Endothelial cell of umbilical vein (primary cell): ENCODE measurements around the gene SPATA24. TPM values are rescaled to one million over a fixed set of nuclear protein-coding genes. Genes with fewer than 3 reads are reported as not detected.

ENCODE experiments used
- BruUV-seq: library from RNA; stranded (reverse); fragments of 400-500 nt; replicated peaks from 2 replicates; lab custom pipeline; 2021; lab: Mats Ljungman, UMichigan
- CTCF ChIA-PET: fragments of 300-600, 350-600 bp; sonication (Branson Sonifier 250); formaldehyde crosslinking; loops from one replicate; lab custom pipeline; 2021; ENCODE audit warnings: antibody characterized with exemption, inconsistent platforms; lab: Charles Lee
- POLR2A ChIA-PET: fragments of 300-600, 350-600 bp; sonication (Branson Sonifier 250); formaldehyde crosslinking; loops from one replicate; lab custom pipeline; 2021; ENCODE audit warnings: antibody characterized with exemption, inconsistent platforms; lab: Charles Lee
- DNase-seq: peaks from one replicate; pipeline ENCODE4 v3.0.0-alpha.2; 2011; ENCODE audit warnings: low read depth, low spot score
- FAIRE-seq: peaks from 2 replicates; lab custom pipeline; 2011; peaks lifted over from hg19 to GRCh38; lab: Jason Lieb, UNC
- H2AFZ ChIP-seq: 2 replicates; pipeline ENCODE4 v1.6.0; 2012; ENCODE audit warnings: low read depth, low read length, control low read depth, inconsistent platforms
- H3K27ac ChIP-seq: 2 replicates; pipeline ENCODE4 v1.5.1; 2011; ENCODE audit warnings: low read depth, mild to moderate bottlenecking, control low read depth, low read length, moderate library complexity; ENCODE audit not compliant: insufficient read depth
- H3K27me3 ChIP-seq, 2 experiments: 2 replicates each; pipeline versions ENCODE4 v1.6.0 to v1.6.1; 2011; ENCODE audit warnings: low read length in 2 of 2, mixed read lengths in 1 of 2; ENCODE audit not compliant: control insufficient read depth in 2 of 2, insufficient read depth in 2 of 2
- H3K36me3 ChIP-seq, 2 experiments: 2 replicates in 1 of 2; 3 replicates in 1 of 2; pipeline ENCODE4 v1.5.1; 2011; ENCODE audit warnings: low read length in 2 of 2, mild to moderate bottlenecking in 1 of 2, moderate library complexity in 1 of 2; ENCODE audit not compliant: control insufficient read depth in 2 of 2, insufficient read depth in 2 of 2; ENCODE audit errors: extremely low read depth in 1 of 2
- H3K4me1 ChIP-seq: 3 replicates; pipeline ENCODE4 v1.5.1; 2011; ENCODE audit warnings: mild to moderate bottlenecking, low read length; ENCODE audit not compliant: control insufficient read depth, insufficient read depth; ENCODE audit errors: extremely low read depth
- H3K4me2 ChIP-seq: 2 replicates; pipeline ENCODE4 v1.6.1; 2011; ENCODE audit warnings: low read length, control low read depth, mixed read lengths; ENCODE audit not compliant: insufficient read depth
- H3K4me3 ChIP-seq, 3 experiments: fragments of 200-600 bp in 1 of 3; sonication (generic), shearing (Covaris generic) in 1 of 3; replicated peaks in 1 of 3; 2 replicates each; pipeline ENCODE4 v1.5.1; 2011 to 2016; ENCODE audit warnings: control low read depth in 3 of 3, low read length in 3 of 3, mild to moderate bottlenecking in 2 of 3, inconsistent platforms in 1 of 3, low read depth in 1 of 3, moderate library complexity in 1 of 3; ENCODE audit not compliant: insufficient read depth in 1 of 3
- H3K79me2 ChIP-seq: 2 replicates; pipeline ENCODE4 v1.6.0; 2012; ENCODE audit warnings: low read length, inconsistent platforms; ENCODE audit not compliant: control insufficient read depth, insufficient read depth
- H3K9ac ChIP-seq: replicated peaks from 2 replicates; pipeline ENCODE3; 2011; ENCODE audit warnings: low read length, control low read depth; ENCODE audit not compliant: insufficient read depth; ENCODE audit errors: extremely low read depth
- H3K9me1 ChIP-seq: replicated peaks from 3 replicates; pipeline ENCODE4 v1.6.0; 2011; ENCODE audit warnings: mild to moderate bottlenecking, low read length; ENCODE audit not compliant: control insufficient read depth, insufficient read depth; ENCODE audit errors: extremely low read depth
- H3K9me3 ChIP-seq: replicated peaks from 2 replicates; pipeline ENCODE4 v1.5.1; 2012; ENCODE audit warnings: low read length, inconsistent platforms; ENCODE audit not compliant: control insufficient read depth, insufficient read depth
- H4K20me1 ChIP-seq: replicated peaks from 2 replicates; pipeline ENCODE3; 2011; ENCODE audit warnings: mild to moderate bottlenecking, low read length; ENCODE audit not compliant: control insufficient read depth, insufficient read depth; ENCODE audit errors: extremely low read depth
- EZH2 ChIP-seq: IDR thresholded peaks from 2 replicates; pipeline ENCODE4 v1.6.1; 2012; ENCODE audit warnings: borderline replicate concordance, low read depth, mild to moderate bottlenecking, moderate library complexity, low read length, inconsistent platforms; ENCODE audit not compliant: severe bottlenecking
- FOS ChIP-seq: IDR thresholded peaks from 2 replicates; pipeline ENCODE4 v1.6.1; 2011; ENCODE audit warnings: mild to moderate bottlenecking, low read length, moderate library complexity, borderline replicate concordance; ENCODE audit not compliant: insufficient read depth
- GATA2 ChIP-seq: IDR thresholded peaks from 2 replicates; pipeline ENCODE4 v1.7.0; 2011; ENCODE audit warnings: low read depth, mild to moderate bottlenecking, moderate library complexity, mixed read lengths, low read length; ENCODE audit not compliant: insufficient read length, insufficient read depth
- JUN ChIP-seq: IDR thresholded peaks from 2 replicates; pipeline ENCODE4 v1.6.1; 2011; ENCODE audit warnings: borderline replicate concordance, low read depth; ENCODE audit not compliant: insufficient read length, insufficient read depth
- MYC ChIP-seq: IDR thresholded peaks from one replicate; pipeline ENCODE4 v1.6.1; 2011; ENCODE audit warnings: mild to moderate bottlenecking, low read depth, low read length
- POLR2A ChIP-seq: IDR thresholded peaks from 2 replicates; pipeline ENCODE4 v1.6.1; 2012; ENCODE audit warnings: low read depth, mild to moderate bottlenecking, control low read depth, low read length
- POLR2AphosphoS5 ChIP-seq: IDR thresholded peaks from 2 replicates; pipeline ENCODE4 v1.6.1; 2012; ENCODE audit warnings: low read depth, mild to moderate bottlenecking, control low read depth, low read length, moderate library complexity; ENCODE audit not compliant: insufficient read depth
- dilution Hi-C: fragments of 300-500 bp; cut with MboI; formaldehyde crosslinking; loops from one replicate; pipeline ENCODE4 v1.15.0; 2019; ENCODE audit warnings: low sequenced_read_pairs; ENCODE audit not compliant: extremely low pct_ligation_motif_present
- intact Hi-C: fragments of 100-400 bp; cut with micrococcal nuclease; formaldehyde crosslinking; loops from one replicate; pipeline ENCODE4 v1.10.0; 2022
- polyA plus RNA-seq, 4 experiments: library from polyadenylated mRNA; depleted of rRNA in 3 of 4; stranded (reverse) in 3 of 4; unstranded in 1 of 4; fragments of >200 nt; gene quantifications; 2 replicates each; pipeline versions ENCODE4 v1.2.1 to v1.2.3, GENCODE V29; 2011 to 2012; ENCODE audit warnings: missing spikeins in 1 of 4
- total RNA-seq: library from RNA; stranded (reverse); gene quantifications from 2 replicates; pipeline ENCODE4 v1.2.3, GENCODE V29; 2021
- TF ChIP-seq, protein P1 (sequence below): IDR thresholded peaks from 2 replicates; pipeline ENCODE4 v1.6.1; 2011; ENCODE audit not compliant: insufficient read depth, insufficient read length
- TF ChIP-seq, protein P2 (sequence below), 2 donors: IDR thresholded peaks; 1 replicate in 1 of 2; 2 replicates in 1 of 2; pipeline ENCODE4 v1.5.1; 2011; ENCODE audit warnings: low read length in 2 of 2, mild to moderate bottlenecking in 2 of 2, moderate library complexity in 2 of 2, control low read depth in 1 of 2, inconsistent platforms in 1 of 2, low read depth in 1 of 2; ENCODE audit not compliant: insufficient read depth in 1 of 2; ENCODE audit errors: extremely low read depth in 1 of 2

SPATA24 gene
- total and polyA plus RNA-seq, 2 donors (not counting 3 experiments of a cell fraction or from before 2014, with no cell fraction given), result 3.2 to 7.9 TPM

DNA sequence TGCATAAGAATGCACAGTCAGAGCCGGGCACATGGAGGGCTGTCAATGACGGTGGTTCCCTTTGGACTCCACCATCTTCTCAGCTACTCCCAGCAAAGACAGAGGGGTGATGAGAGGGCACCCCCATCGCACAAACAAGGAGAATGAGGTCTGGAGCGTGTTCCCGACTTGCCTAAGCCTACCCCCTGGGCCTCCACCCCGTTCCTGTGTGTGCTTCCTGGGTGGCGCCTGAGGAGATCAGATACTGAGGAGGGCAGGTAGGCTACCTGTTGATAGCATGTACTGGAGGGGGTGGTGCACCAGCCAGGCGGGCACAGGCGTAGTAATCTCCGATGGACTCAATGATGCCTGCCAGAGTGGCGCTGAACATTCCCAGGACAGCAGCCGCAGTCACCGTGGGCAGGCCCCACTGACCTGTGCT lies 24.9 kb downstream of the SPATA24 start:
- Histone ChIP-seq H3K36me3 (peaks cover 0 to 3% of the 10 kb centered on the region in 2 experiments), H2AFZ (no peak overlapping the region), H3K9me1 (no peaks in the 10 kb centered on the region), H3K27me3 (no peaks in the 10 kb centered on the region), H3K9ac (no peak overlapping the region), H3K4me3 (no peak overlapping the region), H3K79me2 (no peaks in the 10 kb centered on the region), H3K4me1 (no peaks in the 10 kb centered on the region), H3K4me2 (no peak overlapping the region), H3K27ac (no peak overlapping the region), H3K9me3 (no peaks in the 10 kb centered on the region), H4K20me1 (no peaks in the 10 kb centered on the region)
- intact Hi-C loops, result no loop called here
- CTCF ChIA-PET, result no interaction called here
- FAIRE-seq (no peak), DNase-seq (no peak)
- POLR2A ChIA-PET, result no interaction called here
- BruUV-seq, result no TSS peak
- dilution Hi-C loops, result no loop called here
- TF ChIP-seq FOS, result no peak
- no peak for TF ChIP-seq POLR2AphosphoS5
- no peak for TF ChIP-seq POLR2A
- TF ChIP-seq MYC, result no peak
- TF ChIP-seq GATA2, result no peak
- TF ChIP-seq JUN, result no peak
- TF ChIP-seq, protein P1, sequence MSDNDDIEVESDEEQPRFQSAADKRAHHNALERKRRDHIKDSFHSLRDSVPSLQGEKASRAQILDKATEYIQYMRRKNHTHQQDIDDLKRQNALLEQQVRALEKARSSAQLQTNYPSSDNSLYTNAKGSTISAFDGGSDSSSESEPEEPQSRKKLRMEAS, result no peak
- TF ChIP-seq, protein P2, sequence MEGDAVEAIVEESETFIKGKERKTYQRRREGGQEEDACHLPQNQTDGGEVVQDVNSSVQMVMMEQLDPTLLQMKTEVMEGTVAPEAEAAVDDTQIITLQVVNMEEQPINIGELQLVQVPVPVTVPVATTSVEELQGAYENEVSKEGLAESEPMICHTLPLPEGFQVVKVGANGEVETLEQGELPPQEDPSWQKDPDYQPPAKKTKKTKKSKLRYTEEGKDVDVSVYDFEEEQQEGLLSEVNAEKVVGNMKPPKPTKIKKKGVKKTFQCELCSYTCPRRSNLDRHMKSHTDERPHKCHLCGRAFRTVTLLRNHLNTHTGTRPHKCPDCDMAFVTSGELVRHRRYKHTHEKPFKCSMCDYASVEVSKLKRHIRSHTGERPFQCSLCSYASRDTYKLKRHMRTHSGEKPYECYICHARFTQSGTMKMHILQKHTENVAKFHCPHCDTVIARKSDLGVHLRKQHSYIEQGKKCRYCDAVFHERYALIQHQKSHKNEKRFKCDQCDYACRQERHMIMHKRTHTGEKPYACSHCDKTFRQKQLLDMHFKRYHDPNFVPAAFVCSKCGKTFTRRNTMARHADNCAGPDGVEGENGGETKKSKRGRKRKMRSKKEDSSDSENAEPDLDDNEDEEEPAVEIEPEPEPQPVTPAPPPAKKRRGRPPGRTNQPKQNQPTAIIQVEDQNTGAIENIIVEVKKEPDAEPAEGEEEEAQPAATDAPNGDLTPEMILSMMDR (IDR thresholded peaks at IDR 0.05; ENCODE audit: extremely low read depth in 1 of 2, insufficient read depth in 1 of 2, low read depth in 1 of 2, low read length in 2 of 2), result no peak
- no peak for TF ChIP-seq EZH2
